Tibial nerve (tissue), 4 donors: ENCODE results near the gene EZH2.

Experiments used
- EP300 ChIP-seq, 2 donors: sonication (generic); formaldehyde crosslinking; IDR thresholded peaks; one replicate each; pipeline ENCODE4 v1.6.1; 2017; ENCODE audit warnings: antibody characterized with exemption in 2 of 2, mild to moderate bottlenecking in 1 of 2
- POLR2A ChIP-seq, 2 donors: fragments of 450-650 bp; IDR thresholded peaks; one replicate each; pipeline ENCODE4 v1.6.1; 2017; ENCODE audit warnings: antibody characterized with exemption in 2 of 2, mild to moderate bottlenecking in 2 of 2, moderate library complexity in 2 of 2
- TF ChIP-seq, protein P1 (sequence below), 5 experiments: fragments of 200-600 bp in 3 of 5; fragments of 450-650 bp in 2 of 5; sonication (generic) in 3 of 5; IDR thresholded peaks; one replicate each; pipeline ENCODE4 v1.5.1; 2016 to 2019; ENCODE audit warnings: antibody characterized with exemption in 5 of 5, mild to moderate bottlenecking in 3 of 5, moderate library complexity in 2 of 5

DNA sequence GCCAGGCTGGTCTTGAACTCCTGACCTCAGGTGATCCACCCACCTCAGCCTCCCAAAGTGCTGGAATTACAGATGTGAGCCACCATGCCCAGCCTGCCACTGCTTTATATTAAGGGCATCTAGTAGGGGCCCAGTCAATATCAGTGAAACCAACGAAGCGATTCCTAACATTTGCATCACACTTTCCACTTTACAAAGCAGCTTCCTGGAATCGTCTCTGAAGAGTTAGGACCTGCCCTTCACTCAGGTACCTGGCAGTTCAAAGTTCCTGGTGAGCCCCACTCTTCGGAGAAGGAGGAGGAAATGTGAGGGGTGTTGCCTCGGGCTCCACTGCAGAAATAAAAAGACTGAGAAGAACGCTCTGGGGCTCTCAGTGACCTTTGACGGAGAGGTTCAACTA, 31.1 kb upstream of the EZH2 start:
- no peak for TF ChIP-seq POLR2A (IDR thresholded peaks at IDR 0.05)
- TF ChIP-seq, protein P1, sequence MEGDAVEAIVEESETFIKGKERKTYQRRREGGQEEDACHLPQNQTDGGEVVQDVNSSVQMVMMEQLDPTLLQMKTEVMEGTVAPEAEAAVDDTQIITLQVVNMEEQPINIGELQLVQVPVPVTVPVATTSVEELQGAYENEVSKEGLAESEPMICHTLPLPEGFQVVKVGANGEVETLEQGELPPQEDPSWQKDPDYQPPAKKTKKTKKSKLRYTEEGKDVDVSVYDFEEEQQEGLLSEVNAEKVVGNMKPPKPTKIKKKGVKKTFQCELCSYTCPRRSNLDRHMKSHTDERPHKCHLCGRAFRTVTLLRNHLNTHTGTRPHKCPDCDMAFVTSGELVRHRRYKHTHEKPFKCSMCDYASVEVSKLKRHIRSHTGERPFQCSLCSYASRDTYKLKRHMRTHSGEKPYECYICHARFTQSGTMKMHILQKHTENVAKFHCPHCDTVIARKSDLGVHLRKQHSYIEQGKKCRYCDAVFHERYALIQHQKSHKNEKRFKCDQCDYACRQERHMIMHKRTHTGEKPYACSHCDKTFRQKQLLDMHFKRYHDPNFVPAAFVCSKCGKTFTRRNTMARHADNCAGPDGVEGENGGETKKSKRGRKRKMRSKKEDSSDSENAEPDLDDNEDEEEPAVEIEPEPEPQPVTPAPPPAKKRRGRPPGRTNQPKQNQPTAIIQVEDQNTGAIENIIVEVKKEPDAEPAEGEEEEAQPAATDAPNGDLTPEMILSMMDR (IDR thresholded peaks at IDR 0.05): no peak
- no peak for TF ChIP-seq EP300 (IDR thresholded peaks at IDR 0.05)
